SHP77 treated with DMSO at 0.1 percent for 48 hours (cell line): ENCODE measurements around the gene GSE1.

Source experiments
- DNase-seq: peaks from one replicate; lab custom pipeline; 2025; lab: John Stamatoyannopoulos, UW

Gene GSE1

GRCh38 chr16:85612801-85613603 is at the start of gene GSE1:
Gene GSE1 (plus strand): TSS chr16:85613322. CDS start chr16:85613392, 70 bp downstream.
- peak; percentile 99 for DNase-seq

- no peak for DNase-seq
These were observed 49.4 kb upstream of the GSE1 start for GRCh38 chr16:85563515-85564276.

GRCh38 chr16:85564277-85565051 is 48.7 kb upstream of the GSE1 start:
- no peak for DNase-seq

- DNase-seq, result no peak
These were observed 47.8 kb upstream of the GSE1 start for GRCh38 chr16:85565340-85565739.

- DNase-seq, result no peak
These were observed 47.2 kb upstream of the GSE1 start for GRCh38 chr16:85565801-85566526.

- no peak for DNase-seq
These were observed 46.5 kb upstream of the GSE1 start for GRCh38 chr16:85566561-85567100.

- no peak for DNase-seq
These were observed 45.8 kb upstream of the GSE1 start for GRCh38 chr16:85567101-85567866.

- DNase-seq, result no peak
These were observed 45.2 kb upstream of the GSE1 start for GRCh38 chr16:85567935-85568334.

- DNase-seq, result no peak
These were observed 44.6 kb upstream of the GSE1 start for GRCh38 chr16:85568519-85568918.

- DNase-seq, result no peak
These were observed 44.0 kb upstream of the GSE1 start for GRCh38 chr16:85569039-85569614.

GRCh38 chr16:85569615-85570212 is 43.4 kb upstream of the GSE1 start:
- DNase-seq, result peak; percentile 66

GRCh38 chr16:85570213-85570734 is 42.8 kb upstream of the GSE1 start:
- DNase-seq, result no peak

- DNase-seq, result no peak
These were observed 42.2 kb upstream of the GSE1 start for GRCh38 chr16:85570735-85571562.

- DNase-seq, result no peak
These were observed 41.6 kb upstream of the GSE1 start for GRCh38 chr16:85571563-85571812.

- no peak for DNase-seq
These were observed 41.1 kb upstream of the GSE1 start for GRCh38 chr16:85571813-85572619.

GRCh38 chr16:85573045-85573695 is 40.0 kb upstream of the GSE1 start:
- no peak for DNase-seq
